IMR-90 (cell line): Measurements from ENCODE around the gene EXOC6B. TPM values are rescaled to one million over a fixed set of nuclear protein-coding genes. Genes with fewer than 3 reads are reported as not detected.

Source experiments
- ATAC-seq: fragments of 200-7000 bp; cut with Tn5 transposase; 2 replicates; pipeline ENCODE4 v1.9.1; 2020; ENCODE audit warnings: low read depth, mild to moderate bottlenecking, moderate library complexity
- BruUV-seq: library from RNA; stranded (reverse); fragments of 400-500 nt; replicated peaks from 2 replicates; lab custom pipeline; 2021; lab: Mats Ljungman, UMichigan
- CTCF ChIA-PET: fragments of 300-600 bp; formaldehyde crosslinking; extraction: SDS; loops from one replicate; lab custom pipeline; 2021; ENCODE audit warnings: antibody characterized with exemption; lab: Yijun Ruan, JAX
- POLR2A ChIA-PET: fragments of 300-600 bp; sonication (Branson Sonifier 250); formaldehyde crosslinking; loops from one replicate; lab custom pipeline; 2022; ENCODE audit warnings: antibody characterized with exemption; ENCODE audit not compliant: unreplicated experiment; lab: Charles Lee
- DNase-seq: peaks from one replicate; pipeline ENCODE4 v3.0.0; 2013
- H2AFZ ChIP-seq: replicated peaks from 2 replicates; pipeline ENCODE3; 2013; ENCODE audit warnings: low read length, mild to moderate bottlenecking; ENCODE audit not compliant: poor library complexity
- H2AK5ac ChIP-seq: 2 replicates; pipeline ENCODE4 v1.6.1; 2013; ENCODE audit warnings: low read depth, low read length, inconsistent platforms
- H2AK9ac ChIP-seq: replicated peaks from 2 replicates; pipeline ENCODE3; 2013; ENCODE audit warnings: mild to moderate bottlenecking, low read depth, low read length, moderate library complexity; ENCODE audit not compliant: poor library complexity
- H2BK120ac ChIP-seq: 2 replicates; pipeline ENCODE4 v1.6.1; 2013; ENCODE audit warnings: low read depth, low read length, inconsistent platforms
- H2BK15ac ChIP-seq: 3 replicates; pipeline ENCODE4 v1.6.1; 2013; ENCODE audit warnings: low read depth, low read length, inconsistent platforms
- H2BK20ac ChIP-seq: 2 replicates; pipeline ENCODE4 v1.6.1; 2013; ENCODE audit warnings: low read depth, mild to moderate bottlenecking, inconsistent platforms, low read length, moderate library complexity
- H2BK5ac ChIP-seq: 2 replicates; pipeline ENCODE4 v1.6.1; 2013; ENCODE audit warnings: mild to moderate bottlenecking, low read depth, low read length, inconsistent platforms; ENCODE audit not compliant: poor library complexity, severe bottlenecking
- H3K14ac ChIP-seq: replicated peaks from 2 replicates; pipeline ENCODE4 v1.6.1; 2013; ENCODE audit warnings: low read depth, low read length, inconsistent platforms
- H3K18ac ChIP-seq: 2 replicates; pipeline ENCODE4 v1.6.1; 2013; ENCODE audit warnings: low read depth, low read length, control low read depth
- H3K23ac ChIP-seq: 2 replicates; pipeline ENCODE4 v1.6.1; 2013; ENCODE audit warnings: low read depth, low read length, inconsistent platforms
- H3K27ac ChIP-seq: 2 replicates; pipeline ENCODE4 v1.5.1; 2013; ENCODE audit warnings: mild to moderate bottlenecking, control low read depth, low read length; ENCODE audit not compliant: insufficient read depth
- H3K27me3 ChIP-seq: 2 replicates; pipeline ENCODE4 v1.6.1; 2013; ENCODE audit warnings: low read length; ENCODE audit not compliant: control insufficient read depth, insufficient read depth
- H3K36me3 ChIP-seq: 2 replicates; pipeline ENCODE4 v1.6.1; 2013; ENCODE audit warnings: low read length, mixed read lengths; ENCODE audit not compliant: control insufficient read depth, insufficient read depth
- H3K4ac ChIP-seq: 2 replicates; pipeline ENCODE4 v1.6.1; 2013; ENCODE audit warnings: low read depth, low read length, inconsistent platforms
- H3K4me1 ChIP-seq: 2 replicates; pipeline ENCODE4 v1.6.1; 2013; ENCODE audit warnings: low read length, mixed read lengths; ENCODE audit not compliant: control insufficient read depth, insufficient read depth
- H3K4me2 ChIP-seq: 2 replicates; pipeline ENCODE4 v1.6.1; 2013; ENCODE audit warnings: low read depth, mild to moderate bottlenecking, control low read depth, low read length, moderate library complexity
- H3K4me3 ChIP-seq: 2 replicates; pipeline ENCODE4 v1.5.1; 2013; ENCODE audit warnings: low read depth, mild to moderate bottlenecking, control low read depth, low read length, moderate library complexity; ENCODE audit not compliant: insufficient read depth
- H3K56ac ChIP-seq: 2 replicates; pipeline ENCODE4 v1.6.1; 2013; ENCODE audit warnings: low read length, inconsistent platforms; ENCODE audit not compliant: insufficient read depth; ENCODE audit errors: extremely low read depth
- H3K79me1 ChIP-seq, 2 experiments: 2 replicates each; pipeline ENCODE4 v1.6.1; 2013; ENCODE audit warnings: low read length in 2 of 2, inconsistent platforms in 1 of 2, low read depth in 1 of 2
- H3K9ac ChIP-seq: 2 replicates; pipeline ENCODE4 v1.6.1; 2013; ENCODE audit warnings: low read depth, low read length, control low read depth
- H3K9me1 ChIP-seq: 2 replicates; pipeline ENCODE4 v1.6.1; 2013; ENCODE audit warnings: low read length, inconsistent platforms; ENCODE audit not compliant: insufficient read depth
- H3K9me3 ChIP-seq: 2 replicates; pipeline ENCODE4 v1.6.1; 2013; ENCODE audit warnings: low read length; ENCODE audit not compliant: control insufficient read depth, insufficient read depth
- H4K20me1 ChIP-seq: 2 replicates; pipeline ENCODE4 v1.6.1; 2013; ENCODE audit warnings: low read length, inconsistent platforms; ENCODE audit not compliant: insufficient read depth
- H4K5ac ChIP-seq: 2 replicates; pipeline ENCODE4 v1.6.1; 2013; ENCODE audit warnings: mild to moderate bottlenecking, low read depth, low read length, control low read depth
- H4K8ac ChIP-seq, 2 experiments: 2 replicates each; pipeline ENCODE4 v1.6.1; 2013; ENCODE audit warnings: low read depth in 2 of 2, low read length in 2 of 2, control low read depth in 1 of 2, inconsistent platforms in 1 of 2
- H4K91ac ChIP-seq: 2 replicates; pipeline ENCODE4 v1.6.1; 2013; ENCODE audit warnings: low read depth, low read length, inconsistent platforms; ENCODE audit not compliant: insufficient read depth
- BHLHE40 ChIP-seq: fragments of 150-350 bp; IDR thresholded peaks from 2 replicates; pipeline ENCODE4 v1.6.1; 2016; ENCODE audit warnings: mild to moderate bottlenecking, low read depth, low read length
- CEBPB ChIP-seq: IDR thresholded peaks from 2 replicates; pipeline ENCODE4 v1.6.1; 2012; ENCODE audit warnings: low read depth, low read length, improper control_type of control experiment
- CTCF ChIP-seq: conservative IDR thresholded peaks from 2 replicates; pipeline ENCODE4 v1.5.1; 2012; ENCODE audit warnings: mild to moderate bottlenecking, low read depth, low read length, improper control_type of control experiment
- ELK1 ChIP-seq: fragments of 150-350 bp; IDR thresholded peaks from 2 replicates; pipeline ENCODE4 v1.6.1; 2016; ENCODE audit warnings: low read depth, mild to moderate bottlenecking, low read length, moderate library complexity, borderline replicate concordance
- FOS ChIP-seq: fragments of 150-350 bp; IDR thresholded peaks from 2 replicates; pipeline ENCODE4 v1.6.1; 2016; ENCODE audit warnings: low read depth, low read length
- MAFK ChIP-seq: IDR thresholded peaks from 2 replicates; pipeline ENCODE4 v1.6.1; 2012; ENCODE audit warnings: low read depth, low read length, improper control_type of control experiment
- MAZ ChIP-seq: IDR thresholded peaks from 2 replicates; pipeline ENCODE4 v1.6.1; 2012; ENCODE audit warnings: low read depth, mild to moderate bottlenecking, low read length, improper control_type of control experiment, moderate library complexity, borderline replicate concordance
- MXI1 ChIP-seq: IDR thresholded peaks from 2 replicates; pipeline ENCODE4 v1.6.1; 2012; ENCODE audit warnings: low read depth, mild to moderate bottlenecking, low read length, moderate library complexity, borderline replicate concordance
- RAD21 ChIP-seq: IDR thresholded peaks from 2 replicates; pipeline ENCODE4 v1.6.1; 2012; ENCODE audit warnings: low read length, improper control_type of control experiment
- RCOR1 ChIP-seq: IDR thresholded peaks from 2 replicates; pipeline ENCODE4 v1.6.1; 2012; ENCODE audit warnings: mild to moderate bottlenecking, low read length, improper control_type of control experiment; ENCODE audit not compliant: insufficient replicate concordance
- RFX5 ChIP-seq: IDR thresholded peaks from 2 replicates; pipeline ENCODE4 v1.8.0; 2012; ENCODE audit warnings: low read depth, mild to moderate bottlenecking, low read length, moderate library complexity
- SMC3 ChIP-seq: fragments of 150-350 bp; IDR thresholded peaks from 2 replicates; pipeline ENCODE4 v1.6.1; 2016; ENCODE audit warnings: low read depth, mild to moderate bottlenecking, antibody characterized with exemption, low read length, moderate library complexity
- WGBS, 2 experiments: methylation state at CpG; one replicate each; pipeline versions ENCODE4 v1.1.5 to v1.1.7; 2013; ENCODE audit warnings: missing lambda C conversion rate in 2 of 2; ENCODE audit not compliant: insufficient read length in 1 of 2; ENCODE audit errors: extremely low coverage in 2 of 2; 5-methylcytosine and 5-hydroxymethylcytosine counted together
- dilution Hi-C: fragments of 300-500 bp; cut with HindIII; formaldehyde crosslinking; loops from one replicate; pipeline ENCODE4 v1.14.3; 2018; ENCODE audit warnings: low sequenced_read_pairs; ENCODE audit not compliant: unreplicated experiment
- in situ Hi-C: fragments of 300-500 bp; cut with MboI; formaldehyde crosslinking; loops from 3 replicates; pipeline ENCODE4 v1.14.3; 2019; ENCODE audit warnings: low sequenced_read_pairs, inconsistent platforms, mixed read lengths
- intact Hi-C: fragments of 100-400 bp; cut with micrococcal nuclease; formaldehyde crosslinking; loops from 2 replicates; pipeline ENCODE4 v1.10.0; 2022
- polyA plus RNA-seq, 3 experiments: library from polyadenylated mRNA; depleted of rRNA; stranded (reverse); fragments of >200 nt; gene quantifications; 2 replicates each; pipeline ENCODE4 v1.2.3, GENCODE V29; 2012; ENCODE audit warnings: low replicate concordance in 1 of 3
- total RNA-seq: library from RNA; depleted of rRNA; stranded (reverse); fragments of >200 nt; gene quantifications from 2 replicates; pipeline ENCODE4 v1.2.3, GENCODE V29; 2012

EXOC6B gene
- total and polyA plus RNA-seq, 2 of the 4 experiments (the other 2 are of a cell fraction) = 10.2 to 29.4 TPM

- Histone ChIP-seq H4K20me1 (peaks cover 5% of the 10 kb centered on the region; the same call in 1 of the 2 replicates), H3K23ac (no peak overlapping the region), H4K8ac (no peak overlapping the region), H3K9ac (no peak overlapping the region), H3K9me1 (no peaks in the 10 kb centered on the region; the same call in 1 of the 2 replicates), H2BK5ac (no peak overlapping the region), H3K36me3 (no peaks in the 10 kb centered on the region), H3K4me1 (peaks cover 14% of the 10 kb centered on the region; the same call in 1 of the 2 replicates), H3K18ac (no peak overlapping the region), H2BK20ac (no peak overlapping the region), H3K4me2 (no peak overlapping the region), H3K9me3 (peaks cover 9% of the 10 kb centered on the region), H3K4ac (no peak overlapping the region), H4K5ac (no peak overlapping the region), H3K27me3 (peaks cover 89% of the 10 kb centered on the region), H3K27ac (no peak overlapping the region), H2AFZ (no peak overlapping the region), H2BK15ac (no peak overlapping the region), H2BK120ac (no peak overlapping the region), H2AK5ac (no peak overlapping the region), H3K4me3 (no peak overlapping the region), H3K79me1 (no peaks in the 10 kb centered on the region), H4K91ac (no peak overlapping the region), H3K14ac (no peak overlapping the region), H2AK9ac (no peak overlapping the region), H3K56ac (no peak overlapping the region)
- WGBS, 2 experiments = no CpG with 5 or more reads among the region's 2 CpGs
- ChIA-PET CTCF (interaction anchor here (0.6 to 1.5 kb wide), 16 partner anchors 10 to 719 kb away, joined by 3 to 10 read pairs (median 5); no protein-coding TSS in a partner anchor), POLR2A (no interaction called here)
- no TSS peak for BruUV-seq
- intact Hi-C loops = loop anchor here (1.0 to 2.0 kb wide), 7 partner anchors 227 to 606 kb away; no protein-coding TSS in a partner anchor
- dilution Hi-C loops = no loop called here
- in situ Hi-C loops = loop anchor here (5.0 to 10.0 kb wide), 5 partner anchors 226 to 604 kb away; no protein-coding TSS in a partner anchor
- no peak for DNase-seq
- no peak for ATAC-seq
- TF ChIP-seq BHLHE40 (no peak), MAZ (no peak), ELK1 (no peak), RAD21 (no peak), RFX5 (no peak), MAFK (no peak), FOS (no peak), RCOR1 (no peak), MXI1 (no peak), SMC3 (no peak), CEBPB (no peak), CTCF (no peak)
Measured at GRCh38 chr2:72150861-72151356, 674.9 kb downstream of the EXOC6B start.
